GM12801 (cell line): Measurements from ENCODE around the gene GPC6.

Experiments
- CTCF ChIP-seq: IDR thresholded peaks from one replicate; pipeline ENCODE4 v1.5.1; 2011; ENCODE audit warnings: control low read depth; ENCODE audit not compliant: insufficient read length; ENCODE audit errors: extremely low read depth

Gene GPC6

GRCh38 chr13:94236132-94236531 lies 1009.5 kb downstream of the GPC6 start:
- TF ChIP-seq CTCF: no peak

GRCh38 chr13:94236872-94237271 lies 1010.3 kb downstream of the GPC6 start:
- TF ChIP-seq CTCF: no peak

- TF ChIP-seq CTCF: no peak
Observed at GRCh38 chr13:94239135-94239534, 1012.5 kb downstream of the GPC6 start.

- no peak for TF ChIP-seq CTCF
Observed at GRCh38 chr13:94242554-94242953, 1015.9 kb downstream of the GPC6 start.

- TF ChIP-seq CTCF: no peak
Observed at GRCh38 chr13:94243551-94243950, 1016.9 kb downstream of the GPC6 start.

- no peak for TF ChIP-seq CTCF
Observed at GRCh38 chr13:94246495-94246894, 1019.9 kb downstream of the GPC6 start.

- TF ChIP-seq CTCF: no peak
Observed at GRCh38 chr13:94247890-94248289, 1021.3 kb downstream of the GPC6 start.
